GM19240 (cell line): Measurements from ENCODE around the gene DNAH1.

Source experiments
- DNase-seq: peaks from one replicate; pipeline ENCODE4 v3.0.0; 2011; ENCODE audit warnings: low spot score; ENCODE audit not compliant: insufficient read length

DNAH1 gene

DNA sequence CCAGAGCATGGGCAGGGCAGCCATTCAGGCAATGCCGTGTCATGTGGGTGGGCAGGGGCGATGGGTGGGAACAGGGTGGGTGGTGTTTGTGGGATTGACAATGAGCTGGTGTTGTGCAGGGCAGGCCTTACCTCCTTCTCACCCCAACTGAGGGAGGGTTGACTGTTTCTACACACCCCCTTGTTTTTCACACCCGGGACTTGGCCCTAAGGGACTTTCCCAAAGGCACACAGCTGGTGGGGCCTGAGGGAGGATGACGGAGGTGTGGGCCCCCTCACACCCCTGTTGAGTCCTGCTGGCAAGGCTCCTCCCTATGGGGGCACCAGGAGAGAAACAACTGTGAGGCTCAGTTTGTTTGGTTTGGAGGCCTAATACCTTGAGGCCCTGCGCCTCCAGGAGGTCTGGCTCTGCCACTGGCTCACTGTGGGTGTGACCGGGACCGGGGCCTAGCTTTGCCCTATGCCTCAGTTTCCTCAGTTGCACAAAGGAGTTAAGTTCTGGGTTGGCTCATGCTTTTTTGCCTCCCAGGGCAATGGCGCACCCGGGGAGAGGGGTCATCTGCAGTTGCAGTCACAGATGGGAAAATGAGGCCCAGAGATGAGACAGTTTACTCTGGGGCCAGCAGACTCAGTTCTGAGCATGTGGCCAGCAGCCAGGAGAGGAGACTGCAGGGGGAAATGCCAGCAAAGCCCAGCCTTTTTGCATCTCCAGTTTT lies 5.1 kb upstream of the DNAH1 start:
- DNase-seq, result peak; percentile 68

DNA sequence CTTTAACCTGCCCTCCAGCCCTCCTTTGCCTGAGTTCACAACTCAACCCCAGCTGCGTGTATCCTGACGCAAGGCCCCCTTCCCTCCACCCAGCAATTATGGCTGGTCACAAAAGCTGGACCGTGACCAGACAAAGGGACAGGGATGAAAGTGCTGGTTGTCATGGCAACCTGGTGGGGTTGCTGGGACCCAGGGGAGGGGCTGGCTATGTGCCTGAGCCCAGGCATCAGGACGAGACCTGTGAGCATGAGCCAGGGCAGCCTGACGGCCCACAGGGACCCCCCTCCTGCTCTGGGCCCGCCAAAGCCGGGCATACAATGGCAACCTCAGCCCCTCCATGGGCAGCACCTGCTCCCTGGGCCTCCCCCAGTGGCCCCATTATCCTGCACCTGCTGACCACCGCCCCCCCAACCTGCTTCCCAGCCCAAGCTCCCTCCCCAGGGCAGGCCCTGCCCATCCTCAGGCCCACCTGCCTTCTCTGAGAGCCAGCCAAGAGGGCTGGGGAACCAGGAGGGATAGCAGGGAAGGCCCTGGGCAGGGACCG lies 4.5 kb upstream of the DNAH1 start:
- DNase-seq, result no peak

DNA sequence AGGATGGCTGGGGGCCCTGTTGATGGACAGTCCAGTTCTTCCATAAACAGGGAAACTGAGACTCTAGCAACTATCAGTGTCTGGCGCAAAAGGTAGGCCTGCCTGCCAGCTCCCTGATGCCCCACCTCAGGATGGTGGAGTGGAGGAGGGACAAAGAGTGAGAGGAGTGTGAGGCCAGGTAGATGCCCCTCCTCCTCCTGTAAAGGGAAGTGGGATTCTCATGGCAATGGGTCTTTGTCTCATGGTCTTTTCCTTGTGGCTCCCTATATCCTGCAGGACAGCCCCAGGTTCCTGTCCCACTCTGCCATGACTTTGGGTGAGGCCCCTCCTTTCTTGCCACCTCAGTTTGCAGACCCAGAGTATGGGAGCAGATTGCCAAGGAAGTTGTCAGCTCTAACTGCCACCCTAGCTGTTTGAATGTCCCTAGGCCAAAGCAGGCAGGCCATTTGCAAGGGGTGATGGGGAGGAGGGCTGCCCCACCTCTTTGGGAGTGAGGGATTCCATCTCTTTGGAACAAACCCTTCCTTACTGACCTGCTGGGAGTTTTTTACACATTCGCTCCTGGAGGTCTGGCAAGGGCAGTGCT lies 2.8 kb upstream of the DNAH1 start:
- DNase-seq, result no peak

DNA sequence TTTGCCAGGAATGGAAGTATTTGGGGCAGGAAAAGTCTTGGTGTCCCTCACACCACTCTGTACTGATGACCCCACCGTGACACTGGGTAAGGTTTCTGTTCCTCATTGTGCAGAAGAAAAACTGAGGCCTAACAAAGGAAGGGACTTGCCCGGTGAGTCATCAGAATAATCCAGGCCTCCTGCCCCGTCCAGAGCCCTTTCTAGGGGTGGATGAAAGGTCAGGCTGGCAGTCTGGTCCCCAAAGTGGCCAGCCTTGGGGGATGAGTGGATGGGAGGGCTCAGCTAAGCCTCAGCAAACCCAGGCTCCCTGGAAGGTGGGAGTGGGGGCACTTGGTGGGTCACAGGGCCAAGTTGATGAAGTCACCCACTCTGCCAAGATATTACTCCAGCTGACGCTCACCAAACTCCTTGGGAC lies 2.3 kb upstream of the DNAH1 start:
- peak; percentile 90 for DNase-seq

DNA sequence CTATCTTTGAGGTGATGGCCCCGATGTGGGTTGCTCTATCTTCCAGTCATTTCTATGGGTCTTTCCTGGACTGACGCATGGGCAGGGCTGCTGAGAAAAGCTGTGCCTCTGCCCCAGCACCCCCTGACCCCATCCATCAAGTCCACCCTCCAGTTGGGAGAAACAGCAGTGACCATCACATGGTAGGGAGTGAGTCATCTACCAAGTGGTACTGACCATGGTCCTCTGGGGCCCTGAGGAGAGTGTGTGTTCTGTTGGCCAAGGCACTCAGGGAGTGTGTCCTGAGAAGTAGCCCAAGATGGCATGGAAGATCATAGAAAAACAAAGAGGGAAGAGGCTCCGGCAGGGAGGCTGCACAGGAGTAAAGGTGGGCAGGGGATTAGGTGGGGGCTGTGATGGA lies 1.6 kb upstream of the DNAH1 start:
- DNase-seq, result no peak

DNA sequence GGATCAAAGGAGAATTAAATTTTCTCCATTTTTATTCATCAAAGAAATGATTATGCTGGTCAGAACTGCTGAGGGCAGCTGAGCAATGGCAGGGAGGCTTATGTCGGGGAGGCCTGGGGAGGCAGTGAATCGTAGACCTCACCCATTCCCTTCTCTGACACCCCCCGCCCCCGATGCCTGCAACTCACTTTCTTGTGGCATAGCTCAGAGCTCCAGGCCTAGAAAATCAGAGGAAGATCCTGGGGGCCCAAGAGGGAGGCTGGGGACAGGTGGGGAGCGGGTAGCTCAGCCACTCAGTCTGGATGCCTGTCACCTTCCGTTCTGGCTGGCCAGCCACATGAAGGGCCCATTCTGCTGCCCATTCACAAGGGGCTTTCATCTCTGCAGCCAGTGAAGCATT lies 1.1 kb upstream of the DNAH1 start:
- no peak for DNase-seq

DNA sequence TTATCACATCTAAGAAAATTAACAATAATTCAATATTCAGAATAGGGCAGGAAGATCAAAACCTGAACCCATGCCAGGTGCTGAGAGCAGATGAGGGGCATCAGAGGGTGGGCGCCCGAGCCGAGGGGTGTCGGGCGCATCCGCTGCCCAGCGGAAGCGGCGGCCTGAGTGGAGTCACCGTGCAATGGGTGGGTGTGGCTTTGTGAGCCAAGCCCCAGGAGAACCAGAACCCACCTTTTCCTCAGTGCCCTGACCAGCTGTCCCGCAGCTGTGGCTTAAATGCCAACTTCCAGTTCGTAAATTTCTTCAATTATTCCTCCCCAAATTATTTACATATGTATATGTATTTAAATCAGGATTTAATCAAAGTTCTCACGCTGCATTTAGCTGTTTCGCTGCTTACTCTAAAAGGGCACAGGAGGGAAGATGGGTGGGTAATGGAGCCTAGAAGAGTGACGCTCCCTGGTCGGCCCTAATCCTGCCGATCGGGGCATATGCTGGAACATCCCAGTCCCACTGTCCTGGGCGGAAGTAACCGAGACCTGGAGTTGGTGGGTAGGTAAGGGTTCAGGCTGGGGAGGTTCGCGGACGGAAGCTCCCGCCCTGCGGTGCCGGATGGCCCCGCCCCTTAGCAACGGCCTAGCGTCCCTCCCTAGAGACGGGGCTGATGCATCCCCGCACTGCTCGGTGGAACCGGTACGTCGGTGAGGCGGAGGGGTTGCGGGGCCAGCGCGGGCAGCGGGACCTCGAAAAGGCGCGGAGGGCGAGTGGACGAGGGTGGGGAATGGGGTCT lies 1.3 kb downstream of the DNAH1 start:
- DNase-seq, result peak; percentile 62

DNA sequence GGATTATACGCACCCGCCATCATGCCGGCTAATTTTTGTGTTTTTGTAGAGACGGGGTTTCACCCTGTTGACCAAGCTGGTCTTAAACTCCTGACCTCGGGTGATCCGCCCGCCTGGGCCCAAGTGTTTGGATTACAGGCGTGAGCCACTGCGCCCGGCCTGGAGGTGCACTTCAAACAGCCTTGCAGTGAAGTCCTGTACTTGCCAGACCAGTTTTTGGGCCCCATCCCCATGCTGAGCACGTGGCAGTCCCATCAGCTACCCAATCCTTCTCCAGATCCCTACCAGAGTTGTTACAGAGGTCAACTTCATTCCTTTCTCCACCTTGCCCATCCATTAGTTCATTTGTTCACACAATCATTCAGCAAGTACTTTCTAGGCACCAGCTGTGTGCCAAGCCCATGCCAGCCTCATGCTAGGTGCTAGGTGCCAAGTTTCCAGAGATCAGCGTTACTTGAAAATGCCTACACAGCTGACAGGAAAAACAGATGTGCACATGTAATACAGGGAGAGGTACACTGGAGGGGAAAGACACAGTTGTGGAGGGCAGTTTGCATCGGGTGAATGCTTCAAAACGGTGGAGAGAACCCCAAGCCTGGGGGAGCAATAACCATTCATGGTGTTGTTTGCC lies 2.2 kb downstream of the DNAH1 start:
- DNase-seq, result no peak

DNA sequence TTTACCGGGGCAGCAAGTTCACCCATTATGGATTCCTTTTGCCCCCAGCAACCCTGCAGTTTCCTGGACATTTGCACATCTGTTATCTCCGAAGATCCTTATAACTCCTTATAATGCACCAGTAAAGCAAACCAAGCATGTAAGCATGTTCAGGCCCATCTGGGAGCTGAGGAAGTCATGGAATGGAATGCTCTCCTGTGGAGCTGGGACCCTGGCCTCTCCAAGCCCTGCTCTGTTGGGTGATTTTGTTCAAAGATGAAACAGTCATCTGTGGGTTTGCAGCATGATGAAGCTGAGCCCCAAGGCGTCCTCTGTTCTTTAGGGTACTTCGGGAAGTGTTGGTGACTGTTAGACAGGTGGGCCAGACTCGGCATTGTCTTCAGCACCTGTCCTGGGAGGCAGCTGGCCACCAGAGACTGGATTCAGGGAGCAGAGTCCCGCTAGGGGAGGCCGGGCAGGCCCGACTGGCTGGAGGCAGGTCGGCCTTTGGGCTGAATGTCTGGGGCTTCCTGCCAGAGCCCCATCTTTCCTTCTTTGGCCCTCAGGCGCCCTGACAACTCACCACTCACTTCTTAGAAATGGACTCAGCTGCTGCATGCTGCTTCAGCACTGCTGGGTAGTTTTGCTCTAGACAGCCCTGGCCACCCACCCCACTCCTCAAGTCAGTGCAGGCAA lies 3.9 kb downstream of the DNAH1 start:
- no peak for DNase-seq

DNA sequence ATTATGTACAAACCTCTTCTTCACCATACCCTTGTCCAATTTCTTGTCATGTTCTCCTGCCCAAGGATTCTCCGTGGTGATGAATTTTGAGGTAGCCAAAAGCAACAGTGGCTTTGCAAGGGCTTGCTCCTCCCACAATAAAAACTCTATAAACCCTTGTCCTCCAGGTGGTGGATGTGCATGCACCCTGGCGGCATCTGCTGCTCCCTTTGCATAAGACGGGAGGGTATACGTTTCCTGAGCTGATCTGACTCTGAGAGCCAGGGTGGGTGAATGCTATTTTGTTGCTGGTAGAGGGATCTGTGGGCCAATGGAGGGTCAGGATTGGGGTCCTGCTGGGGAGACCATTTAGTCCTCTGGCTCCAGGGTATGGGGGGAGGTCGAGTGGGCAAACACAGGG lies 5.4 kb downstream of the DNAH1 start:
- DNase-seq, result no peak

DNA sequence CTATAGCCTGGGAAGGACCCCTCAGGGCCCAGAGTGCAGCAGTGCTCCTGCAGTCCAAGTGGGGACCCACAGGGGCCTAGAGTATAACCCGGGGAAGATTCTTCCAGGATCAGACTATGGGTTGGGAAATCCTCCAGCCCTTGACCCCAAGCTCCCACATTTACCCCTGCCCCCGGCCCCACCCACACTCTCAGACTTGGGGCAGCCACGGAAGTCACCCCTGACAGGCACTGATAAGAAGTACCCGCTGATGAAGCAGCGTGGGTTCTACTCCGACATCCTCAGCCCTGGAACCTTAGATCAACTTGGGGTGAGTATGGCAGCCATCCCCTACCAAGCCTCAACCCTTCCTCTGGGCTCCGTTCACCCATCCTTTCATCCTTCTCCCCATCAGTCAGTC lies 6.3 kb downstream of the DNAH1 start:
- DNase-seq, result no peak

DNA sequence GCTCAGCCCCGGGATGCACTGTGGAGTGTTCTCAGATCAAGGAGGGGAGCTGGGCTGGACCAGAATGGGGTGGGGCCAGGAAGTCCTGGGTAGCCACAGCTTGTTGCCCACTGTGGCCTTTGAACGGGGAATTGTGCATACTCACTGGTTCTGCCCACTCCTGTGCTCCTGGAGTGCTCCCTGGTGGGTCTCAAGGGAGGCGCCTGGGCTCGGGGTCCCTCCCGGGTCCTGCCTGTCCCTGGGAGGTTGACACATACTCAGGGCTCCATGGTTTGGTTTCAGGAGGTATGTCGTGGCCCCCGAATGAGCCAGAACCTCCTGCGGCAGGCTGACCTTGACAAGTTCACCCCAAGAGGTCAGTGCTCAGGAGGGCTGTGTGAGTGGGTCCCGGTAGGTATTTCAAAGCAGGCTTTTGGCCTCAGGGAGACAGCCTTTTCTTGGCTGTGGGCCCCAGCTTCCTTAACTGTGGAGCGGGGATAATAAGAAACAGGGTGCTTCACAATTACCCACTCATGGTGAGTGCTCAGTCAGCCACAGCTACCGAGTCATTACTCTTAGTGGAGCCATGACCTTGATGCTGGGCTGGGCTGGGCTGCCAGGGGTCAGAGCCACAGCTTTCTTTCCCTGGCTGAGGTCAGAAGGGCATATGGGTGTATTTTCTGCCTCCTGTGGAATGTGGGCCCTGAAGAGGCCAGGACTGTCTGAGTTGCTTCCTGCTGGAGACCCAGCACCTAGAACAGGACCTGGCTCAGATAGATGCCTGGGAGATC lies 7.6 kb downstream of the DNAH1 start:
- DNase-seq, result no peak

DNA sequence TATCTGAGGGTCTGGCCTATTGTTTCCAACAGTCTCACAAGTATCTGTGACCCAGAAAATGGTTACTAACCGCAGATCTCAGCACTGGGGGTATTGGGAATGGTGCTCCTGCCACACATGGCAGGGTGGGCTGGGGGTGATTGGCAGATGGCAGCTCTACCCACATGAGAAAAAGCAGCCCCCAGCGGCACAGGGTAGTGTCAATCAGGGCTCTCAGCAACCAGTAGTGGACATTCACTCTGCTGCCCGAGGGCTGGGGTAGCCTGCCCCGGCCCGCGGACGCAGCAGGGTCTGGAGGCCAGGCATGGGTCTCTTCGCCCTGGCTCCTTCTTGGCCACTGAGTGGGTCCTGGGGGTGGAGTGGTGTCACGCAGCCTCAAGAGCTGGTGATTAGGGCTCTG lies 8.6 kb downstream of the DNAH1 start:
- no peak for DNase-seq

DNA sequence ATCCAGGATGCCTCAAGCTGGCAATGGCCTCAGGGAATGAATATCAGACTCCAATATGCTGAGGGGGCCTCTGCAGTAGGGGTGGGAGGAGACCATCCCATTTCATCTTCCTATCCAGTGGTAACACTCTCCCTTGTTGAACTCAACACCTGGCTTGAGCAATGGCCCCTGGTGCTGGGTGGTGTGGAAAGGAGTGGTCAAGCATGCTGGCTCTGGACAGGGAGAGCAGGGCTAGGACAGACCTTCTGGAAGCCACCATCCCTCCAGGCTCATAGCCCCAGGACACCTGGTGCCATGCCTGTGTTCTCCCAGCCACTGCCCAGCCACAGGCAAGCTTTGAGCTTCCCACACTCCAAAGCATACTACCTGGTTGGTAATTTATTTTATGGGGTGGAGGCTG lies 9.6 kb downstream of the DNAH1 start:
- no peak for DNase-seq

DNA sequence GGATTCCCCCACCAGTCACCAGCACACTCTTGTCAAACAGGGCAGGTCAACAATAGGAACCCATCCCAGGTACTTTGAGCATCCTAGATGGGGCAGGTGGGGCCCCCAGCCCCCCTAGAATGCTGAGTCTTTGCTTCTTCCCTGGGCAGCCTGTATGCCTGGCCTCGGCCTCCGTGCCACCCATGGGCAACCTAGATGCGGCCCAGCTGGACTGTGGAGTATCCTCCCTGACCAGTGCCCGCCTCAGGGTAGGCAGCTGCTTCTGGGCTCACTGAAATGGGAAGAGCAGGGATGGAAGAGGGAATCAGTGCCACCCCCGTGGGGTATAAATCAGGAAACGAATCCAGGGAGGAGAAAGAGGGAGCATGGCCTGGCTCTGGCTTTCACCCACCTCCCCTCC lies 10.9 kb downstream of the DNAH1 start:
- DNase-seq, result no peak

DNA sequence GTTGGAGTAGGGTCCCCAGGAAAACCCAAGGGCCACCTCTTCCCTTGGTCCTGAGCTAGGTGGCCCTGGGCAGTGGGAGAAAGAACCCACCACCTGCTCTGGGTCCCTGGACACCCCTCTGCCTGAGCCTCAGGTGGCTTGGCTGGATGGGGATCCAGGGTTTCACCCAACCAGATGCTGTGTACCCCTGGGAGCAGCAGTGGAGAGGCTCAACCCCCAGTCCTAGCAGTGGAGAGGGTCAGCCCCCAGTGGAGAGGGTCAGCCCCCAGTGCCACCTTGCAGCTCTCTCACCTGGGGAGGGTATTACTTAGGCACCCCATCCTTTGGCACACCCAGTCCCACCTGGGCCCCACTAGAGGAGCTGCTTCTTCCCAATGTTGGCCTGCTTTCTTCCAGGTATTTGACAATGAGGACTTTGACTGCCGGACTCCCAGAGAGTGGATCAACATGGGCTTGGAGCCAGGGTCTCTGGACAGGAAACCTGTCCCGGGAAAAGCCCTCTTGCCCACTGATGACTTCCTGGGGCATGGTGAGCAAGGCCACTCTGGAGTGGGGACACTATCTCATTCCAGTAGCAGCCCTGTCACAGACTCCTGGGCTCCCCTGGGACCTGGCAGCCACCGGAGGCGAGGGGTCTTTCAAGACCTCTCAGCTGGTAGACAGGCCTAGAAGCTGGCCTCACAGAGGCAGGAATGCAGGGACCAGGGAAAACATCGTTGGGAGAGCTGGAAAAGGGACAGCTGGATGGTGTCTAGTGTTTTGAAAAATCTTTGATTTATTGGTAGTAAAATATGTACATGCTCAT lies 11.6 kb downstream of the DNAH1 start:
- DNase-seq, result no peak

DNA sequence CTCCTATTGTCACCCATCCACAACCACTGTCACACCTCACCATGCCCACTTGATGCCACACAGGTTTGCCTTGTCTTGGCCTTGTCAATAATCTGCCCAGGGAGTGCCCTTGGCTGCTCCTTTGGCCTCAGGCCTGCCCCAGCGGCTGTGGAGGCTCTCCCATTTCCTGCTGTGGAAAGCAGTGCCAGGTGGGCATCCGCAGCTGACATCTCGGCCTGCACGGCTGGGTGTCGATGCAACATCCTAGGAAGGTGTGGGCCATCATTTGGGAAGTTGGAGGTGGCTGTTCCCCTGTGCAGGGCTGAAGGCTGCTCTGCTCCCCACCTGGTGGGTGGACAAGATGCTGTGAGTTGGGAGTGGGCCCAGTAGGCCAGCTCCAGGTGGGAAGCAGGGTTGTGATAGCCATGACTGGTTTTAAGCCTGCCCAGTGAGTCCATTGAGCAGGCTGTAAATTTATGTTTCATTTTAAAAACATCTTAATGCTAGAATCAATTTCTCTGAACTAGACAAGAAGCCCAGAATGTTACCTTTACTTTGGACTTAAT lies 12.5 kb downstream of the DNAH1 start:
- DNase-seq, result no peak

DNA sequence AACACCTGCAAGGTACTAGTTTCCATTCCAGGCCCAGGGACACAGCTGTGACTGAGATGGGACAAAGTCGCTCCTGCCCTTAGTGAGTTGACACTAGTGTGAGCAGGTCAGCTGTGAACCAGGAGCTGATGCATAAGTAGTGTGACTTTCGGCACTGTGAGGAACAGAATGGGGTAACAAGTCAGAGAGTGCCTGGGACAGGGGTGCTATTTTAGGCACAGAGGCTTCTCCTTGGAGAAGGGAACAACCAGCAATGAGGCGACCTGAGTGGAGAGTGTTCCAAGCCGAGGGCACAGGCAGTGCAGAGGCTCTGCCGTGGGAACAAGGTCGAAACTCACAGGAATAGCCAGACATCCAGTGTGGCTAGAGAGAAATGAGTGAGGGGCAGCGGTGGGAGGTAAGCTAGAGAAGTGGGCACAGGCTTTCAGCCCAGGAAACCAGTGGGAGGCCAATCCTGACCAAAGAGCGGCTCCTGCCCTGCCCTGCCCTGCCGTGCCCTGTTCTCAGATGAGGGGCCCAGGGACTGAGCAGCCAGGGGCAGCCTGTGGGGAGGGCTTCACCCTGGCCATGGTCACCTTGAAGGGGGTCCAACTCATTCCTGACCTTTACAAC lies 14.2 kb downstream of the DNAH1 start:
- no peak for DNase-seq

DNA sequence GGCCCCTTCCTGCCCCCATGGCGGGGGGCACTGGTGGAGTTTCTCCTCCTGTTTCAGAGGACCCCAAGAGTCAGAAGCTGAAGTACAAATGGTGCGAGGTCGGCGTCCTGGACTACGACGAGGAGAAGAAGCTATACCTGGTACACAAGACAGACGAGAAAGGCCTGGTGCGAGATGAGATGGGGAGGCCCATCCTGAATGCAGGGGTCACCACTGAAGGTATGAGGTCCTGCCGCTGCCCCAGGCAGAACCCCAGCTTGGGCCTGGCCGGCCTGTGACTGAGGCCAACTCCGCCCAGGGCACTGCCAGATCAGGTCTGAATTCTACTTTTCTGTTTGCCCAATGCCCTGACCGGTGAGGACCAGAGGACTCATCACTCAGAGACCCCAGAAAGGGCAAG lies 15.0 kb downstream of the DNAH1 start:
- DNase-seq, result no peak
